ENCODE measurements around the gene GABRA4.

The GABRA4 gene

DNA sequence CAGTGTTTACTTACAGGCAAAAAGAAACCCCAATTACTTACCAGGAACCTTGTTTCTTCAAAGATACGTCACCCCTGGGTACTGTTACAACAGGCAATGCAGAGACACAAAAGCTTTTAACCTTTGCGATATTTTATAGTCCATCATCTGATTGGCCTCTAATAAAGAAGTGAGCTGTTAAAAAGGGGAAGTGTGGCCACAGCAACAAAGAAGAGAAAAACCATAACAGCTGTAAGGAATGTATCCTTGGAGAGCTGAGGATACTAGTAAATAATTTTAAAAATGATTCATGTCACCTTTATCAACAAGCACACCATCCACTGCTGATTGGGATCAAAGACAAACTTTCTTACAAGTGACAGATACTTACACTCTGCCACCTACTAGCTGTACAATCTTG, 14.1 kb downstream of the GABRA4 start:
- no peak for DNase-seq (ENCODE audit: low read depth)

DNA sequence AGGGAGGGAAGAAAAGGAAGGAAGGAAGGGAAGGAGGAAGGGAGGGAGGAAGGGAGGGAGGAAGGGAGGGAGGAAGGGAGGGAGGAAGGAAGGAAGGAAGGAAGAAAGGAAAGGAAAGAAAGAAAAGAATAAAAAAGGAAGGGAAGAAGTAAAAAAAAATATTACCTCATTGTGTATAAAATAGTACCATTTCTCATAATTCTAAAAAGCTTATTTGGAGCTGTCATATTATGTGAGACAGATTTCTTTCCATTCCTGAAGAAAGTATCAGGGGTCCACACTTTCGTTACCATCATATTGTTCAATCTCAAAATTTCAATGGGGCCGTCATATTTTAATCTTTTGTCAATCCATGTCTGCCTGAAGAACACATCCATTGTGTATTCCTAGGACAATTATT, 16.1 kb downstream of the GABRA4 start:
- DNase-seq (ENCODE audit: low read depth) = no peak

DNA sequence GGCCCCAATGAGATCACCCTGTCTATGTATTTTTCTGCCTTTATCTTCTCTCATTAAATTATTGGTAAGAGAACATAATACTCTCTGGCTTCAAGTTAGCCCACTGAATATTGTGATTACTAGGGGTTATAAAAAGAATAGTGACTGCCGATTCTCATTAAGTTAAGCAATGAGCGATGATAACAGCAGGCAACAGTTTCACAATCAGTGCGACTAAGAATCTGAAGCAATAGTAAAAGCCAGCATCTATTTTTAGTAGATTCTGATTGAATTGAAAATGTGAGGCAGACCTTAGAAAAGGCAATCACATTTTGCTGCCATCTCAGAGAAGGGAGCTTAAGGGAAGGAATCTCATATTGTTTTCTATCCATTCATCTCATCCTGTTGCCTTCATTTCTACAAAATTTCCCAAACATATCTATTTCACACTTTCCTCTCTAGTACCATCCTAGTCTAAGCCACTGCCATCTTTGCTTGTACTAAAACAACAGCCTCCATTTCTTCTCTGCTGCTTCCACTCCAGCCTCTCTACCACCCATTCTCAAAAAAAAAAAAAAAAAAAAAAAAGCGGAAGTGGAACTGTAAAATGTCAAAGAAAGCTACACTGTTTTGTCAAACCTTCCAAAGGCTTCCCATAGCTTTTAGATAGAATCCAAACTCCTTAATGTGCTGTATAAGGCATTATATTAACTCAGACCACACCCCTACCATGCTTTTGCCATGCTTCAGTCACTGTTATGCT, 17.4 kb downstream of the GABRA4 start:
- DNase-seq (ENCODE audit: low read depth) = no peak

- DNase-seq (ENCODE audit: low read depth) = no peak
Observed at GRCh38 chr4:46974891-46975543, 18.4 kb downstream of the GABRA4 start.

- no peak for DNase-seq (ENCODE audit: low read depth)
Observed at GRCh38 chr4:46968847-46969246, 24.5 kb downstream of the GABRA4 start.

- no peak for DNase-seq (ENCODE audit: low read depth)
Observed at GRCh38 chr4:46967631-46968030, 25.8 kb downstream of the GABRA4 start.

DNA sequence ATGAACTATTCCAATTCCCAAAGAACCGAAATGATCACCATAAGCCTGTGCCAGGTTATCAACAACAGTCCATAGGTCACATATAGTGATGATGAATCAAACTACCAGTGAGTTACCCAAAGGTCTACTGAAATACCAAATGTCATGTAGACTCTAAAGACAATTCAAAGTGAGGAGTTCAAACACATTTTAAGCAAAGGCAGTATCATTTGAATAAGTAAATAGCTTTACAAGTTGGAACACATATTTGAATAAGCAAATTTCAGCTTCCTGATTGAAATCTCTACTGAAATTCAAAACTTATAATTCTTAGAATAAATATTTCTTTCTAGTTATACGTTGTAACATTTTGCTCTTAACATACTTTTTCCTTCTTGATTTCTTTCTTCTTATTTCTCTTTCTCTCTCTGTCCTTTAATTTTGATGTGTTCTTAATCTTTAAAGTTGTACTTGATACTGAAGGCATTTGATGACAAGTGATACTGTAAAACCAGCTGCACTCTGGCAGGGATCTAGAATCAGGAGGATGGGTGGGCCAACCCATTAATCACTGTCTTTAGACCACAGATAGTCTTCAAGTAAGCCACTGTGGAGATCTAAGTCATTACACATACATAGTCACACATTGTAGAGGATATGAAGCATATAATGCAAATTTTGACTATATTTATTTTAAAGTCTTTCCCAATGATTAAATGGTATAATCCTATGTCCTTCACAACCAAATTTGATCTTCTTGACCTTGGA, 34.5 kb downstream of the GABRA4 start:
- DNase-seq (ENCODE audit: low read depth) = no peak

DNA sequence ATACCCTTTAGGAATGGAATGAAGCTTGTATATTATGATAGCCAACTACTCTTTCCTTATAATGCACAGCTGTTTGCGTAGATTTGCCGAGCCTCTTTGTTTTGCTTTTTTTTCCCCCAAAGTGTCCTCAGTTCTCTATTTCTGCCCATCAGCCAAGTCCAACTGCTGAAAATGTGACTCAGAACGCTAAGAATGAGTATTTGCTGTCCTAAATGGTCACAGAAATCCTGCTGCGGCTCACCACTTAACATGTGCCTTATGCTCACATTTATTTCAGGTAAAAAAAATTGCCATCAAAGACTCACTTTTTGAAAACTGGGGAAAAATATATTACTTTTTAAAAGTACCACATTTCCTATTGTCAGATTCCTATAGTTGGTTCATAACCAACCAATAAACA, 36.9 kb downstream of the GABRA4 start:
- no peak for DNase-seq (ENCODE audit: low read depth)

GRCh38 chr4:46955601-46956000, 37.8 kb downstream of the GABRA4 start:
- no peak for DNase-seq (ENCODE audit: low read depth)

DNA sequence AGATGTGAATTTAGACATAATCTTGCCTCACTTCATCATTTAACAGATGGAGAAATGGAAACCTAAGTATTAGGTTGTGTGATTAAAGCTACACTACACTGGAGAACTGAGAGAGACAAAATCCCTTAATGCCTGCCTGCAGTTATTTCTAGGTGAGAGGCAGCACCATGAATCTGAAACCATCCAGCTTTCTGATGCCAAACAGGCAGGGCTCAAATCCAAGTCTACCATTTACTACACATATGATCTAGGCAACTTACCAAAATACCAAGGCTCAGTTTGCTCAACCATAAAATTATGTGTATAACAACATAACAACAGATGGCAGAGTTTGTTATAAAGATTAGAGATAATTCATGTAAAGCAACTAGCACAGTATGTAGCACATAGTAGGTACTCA, 38.7 kb downstream of the GABRA4 start:
- no peak for DNase-seq (ENCODE audit: low read depth)

GRCh38 chr4:46953564-46953963, 39.8 kb downstream of the GABRA4 start:
- DNase-seq (ENCODE audit: low read depth) = no peak

DNA sequence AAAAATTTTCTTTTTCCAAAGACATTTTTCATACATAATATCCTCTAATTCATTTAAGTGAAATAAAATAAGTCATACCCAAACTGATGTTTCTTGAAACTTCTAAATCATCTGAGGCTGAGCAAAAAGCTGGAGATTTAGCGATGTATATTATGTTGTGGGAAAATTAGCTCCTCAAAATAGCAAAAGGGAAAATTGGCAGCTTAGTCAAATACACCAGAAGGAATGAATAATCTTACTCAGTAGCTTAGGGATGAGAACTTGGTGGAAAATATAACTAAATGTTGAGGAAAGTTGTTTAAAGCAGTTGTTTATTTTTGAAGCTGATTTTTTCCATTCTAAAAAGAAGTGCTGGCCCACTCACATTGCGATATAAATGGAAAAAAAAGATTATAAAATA, 40.9 kb downstream of the GABRA4 start:
- no peak for DNase-seq (ENCODE audit: low read depth)

DNA sequence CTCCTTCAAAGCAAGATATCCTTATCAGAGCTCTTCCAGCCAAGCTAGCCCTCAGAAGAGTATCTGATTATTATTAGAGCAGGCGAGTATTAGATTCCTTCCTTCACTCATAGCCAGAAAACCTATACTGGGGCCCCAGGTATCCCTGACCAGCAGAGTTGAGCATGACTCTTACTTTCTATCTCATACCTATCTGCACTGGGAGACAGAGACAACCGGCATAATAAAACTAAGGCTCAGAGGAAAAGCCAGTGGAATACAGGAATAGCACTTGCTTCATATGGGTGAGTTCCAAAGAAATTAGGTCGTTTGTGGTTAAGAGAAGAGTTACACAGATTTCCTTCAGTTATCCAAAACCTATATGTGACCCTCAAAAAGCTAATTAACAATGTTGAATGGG, 42.6 kb downstream of the GABRA4 start:
- DNase-seq (ENCODE audit: low read depth) = no peak

GRCh38 chr4:46949822-46950221, 43.6 kb downstream of the GABRA4 start:
- DNase-seq (ENCODE audit: low read depth) = no peak

DNA sequence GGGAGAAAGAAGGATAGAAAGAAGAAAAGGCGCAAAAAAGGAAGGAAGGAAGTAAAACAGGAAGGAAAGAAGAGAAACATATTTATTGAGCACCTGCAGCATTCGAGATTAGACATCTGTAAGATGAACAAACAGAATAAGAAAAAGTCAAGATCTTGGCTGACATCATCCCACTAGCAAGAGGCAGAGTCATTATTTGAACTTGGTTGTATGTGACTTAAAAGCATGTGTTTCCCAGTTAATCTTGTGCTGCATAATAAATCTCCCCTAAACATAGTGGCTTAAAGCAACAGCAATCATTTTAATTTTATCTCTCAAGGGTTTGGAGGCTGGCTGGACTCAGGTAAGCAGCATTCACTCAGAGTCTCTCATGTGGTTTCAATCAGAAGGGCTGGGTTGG, 45.8 kb downstream of the GABRA4 start:
- no peak for DNase-seq (ENCODE audit: low read depth)

- no peak for DNase-seq (ENCODE audit: low read depth)
Observed at GRCh38 chr4:46946919-46947536, 46.4 kb downstream of the GABRA4 start.

DNA sequence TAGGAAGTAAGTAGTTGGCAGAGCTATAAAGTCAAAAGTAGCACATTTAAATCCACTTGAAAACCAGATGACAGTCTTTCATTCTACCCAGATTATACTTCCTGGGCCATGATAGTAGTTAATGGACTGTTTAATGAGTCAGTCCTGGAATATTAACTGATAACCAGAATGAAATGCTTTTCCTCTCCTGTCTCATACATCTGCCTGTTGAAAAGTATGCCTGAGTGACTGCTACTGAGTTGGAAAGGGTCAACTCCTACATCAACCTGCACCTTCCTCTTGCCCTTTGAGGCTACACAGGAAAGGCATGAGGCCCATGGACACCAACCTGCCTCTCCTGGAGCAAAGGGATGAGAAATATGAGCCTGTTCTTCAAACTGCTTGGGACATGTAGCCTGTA, 48.3 kb downstream of the GABRA4 start:
- no peak for DNase-seq (ENCODE audit: low read depth)

DNA sequence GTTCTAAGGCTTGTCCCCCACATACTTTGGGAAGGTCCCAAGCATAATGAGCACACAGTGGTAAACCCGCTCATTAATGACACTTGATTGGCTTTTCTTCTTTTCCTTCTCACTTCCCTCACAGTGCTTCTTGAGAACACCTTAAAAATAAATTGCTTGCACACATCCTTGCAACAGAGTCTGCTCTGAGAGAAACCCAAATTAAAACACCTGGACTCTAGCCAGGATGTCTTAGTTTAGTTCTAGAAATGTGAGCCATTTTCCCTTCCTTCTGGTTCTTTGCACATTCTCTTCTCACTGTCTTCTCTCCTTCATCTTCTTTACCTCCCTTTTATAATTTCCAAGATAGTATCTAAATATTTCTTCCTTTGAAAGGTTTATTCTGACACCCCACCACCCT, 49.0 kb downstream of the GABRA4 start:
- DNase-seq (ENCODE audit: low read depth) = no peak

- DNase-seq (ENCODE audit: low read depth) = no peak
Observed at GRCh38 chr4:46937493-46937892, 55.9 kb downstream of the GABRA4 start.

GRCh38 chr4:46934726-46935125, 58.7 kb downstream of the GABRA4 start:
- DNase-seq (ENCODE audit: low read depth) = no peak

GRCh38 chr4:46933686-46934085, 59.7 kb downstream of the GABRA4 start:
- DNase-seq (ENCODE audit: low read depth) = no peak

GRCh38 chr4:46931981-46932380, 61.4 kb downstream of the GABRA4 start:
- DNase-seq (ENCODE audit: low read depth) = no peak

DNA sequence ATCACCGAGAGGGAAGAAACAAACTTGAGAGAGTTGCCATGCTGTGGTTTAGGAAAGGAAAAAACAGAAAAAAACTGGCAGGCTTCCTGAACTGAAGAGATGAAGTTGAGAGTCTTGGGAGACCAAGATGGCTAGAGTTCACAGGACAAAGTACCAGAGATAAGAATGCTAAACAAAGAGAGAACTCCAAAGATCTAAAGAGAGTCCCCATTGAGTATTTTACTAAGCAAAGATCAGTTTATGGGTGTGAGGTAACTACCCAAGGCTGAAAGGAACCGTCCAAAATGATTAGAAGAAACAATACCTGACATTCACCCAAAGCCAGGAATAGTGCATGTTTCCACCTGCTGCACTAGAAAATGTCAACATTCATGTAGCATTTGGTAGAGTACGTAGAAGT, 62.5 kb downstream of the GABRA4 start:
- no peak for DNase-seq (ENCODE audit: low read depth)
